H1 (cell line): Measurements from ENCODE around the gene ZNF692. TPM values are rescaled to one million over a fixed set of nuclear protein-coding genes. Genes with fewer than 3 reads are reported as not detected.

ENCODE experiments used
- CTCF ChIA-PET: fragments of 300-600 bp; sonication (Branson Sonifier 250); formaldehyde crosslinking; loops from one replicate; lab custom pipeline; 2021; ENCODE audit not compliant: partially characterized antibody; lab: Charles Lee
- POLR2A ChIA-PET: fragments of 300-600 bp; sonication (Branson Sonifier 250); formaldehyde crosslinking; loops from one replicate; lab custom pipeline; 2021; ENCODE audit warnings: inconsistent platforms; ENCODE audit not compliant: partially characterized antibody; lab: Charles Lee
- DNase-seq, 2 experiments: peaks; one replicate each; pipeline versions ENCODE4 v3.0.0 to v3.0.0-alpha.2; 2010 to 2022; ENCODE audit warnings: low spot score in 2 of 2, low read depth in 1 of 2, mixed read lengths in 1 of 2
- FAIRE-seq: peaks from 2 replicates; lab custom pipeline; 2011; peaks lifted over from hg19 to GRCh38; lab: Jason Lieb, UNC
- H2AFZ ChIP-seq: 2 replicates; pipeline ENCODE4 v1.8.1; 2012; ENCODE audit warnings: low read length, inconsistent platforms
- H2AK5ac ChIP-seq: 2 replicates; pipeline ENCODE4 v1.6.1; 2013; ENCODE audit warnings: low read depth, low read length
- H2BK120ac ChIP-seq: replicated peaks from 2 replicates; pipeline ENCODE3; 2013; ENCODE audit warnings: low read depth, low read length, inconsistent platforms
- H2BK12ac ChIP-seq: 2 replicates; pipeline ENCODE4 v1.6.1; 2013; ENCODE audit warnings: low read depth, low read length
- H2BK15ac ChIP-seq: 2 replicates; pipeline ENCODE4 v1.6.1; 2013; ENCODE audit warnings: low read length
- H2BK20ac ChIP-seq: 2 replicates; pipeline ENCODE4 v1.6.1; 2013; ENCODE audit warnings: low read length
- H2BK5ac ChIP-seq: 2 replicates; pipeline ENCODE4 v1.6.1; 2013; ENCODE audit warnings: low read depth, low read length
- H3K14ac ChIP-seq: 2 replicates; pipeline ENCODE4 v1.6.1; 2013; ENCODE audit warnings: inconsistent platforms; ENCODE audit not compliant: insufficient read length
- H3K18ac ChIP-seq: 2 replicates; pipeline ENCODE4 v1.6.1; 2013; ENCODE audit warnings: low read length; ENCODE audit errors: extremely low read depth
- H3K23ac ChIP-seq: 2 replicates; pipeline ENCODE4 v1.6.1; 2013; ENCODE audit warnings: inconsistent platforms; ENCODE audit not compliant: insufficient read length
- H3K23me2 ChIP-seq: 2 replicates; pipeline ENCODE4 v1.6.1; 2013; ENCODE audit warnings: low read depth, low read length
- H3K27ac ChIP-seq: 2 replicates; pipeline ENCODE4 v1.6.1; 2011; ENCODE audit warnings: low read depth, low read length, inconsistent platforms
- H3K27me3 ChIP-seq, 4 experiments: replicated peaks in 1 of 4; 1 replicate in 1 of 4; 2 replicates in 3 of 4; pipeline versions ENCODE4 v1.6.1 to v1.8.1; 2011 to 2013; ENCODE audit warnings: low read length in 3 of 4, mild to moderate bottlenecking in 3 of 4, inconsistent platforms in 2 of 4, mixed read lengths in 2 of 4, moderate library complexity in 1 of 4; ENCODE audit not compliant: control insufficient read depth in 3 of 4, insufficient read depth in 3 of 4; ENCODE audit errors: extremely low read depth in 1 of 4
- H3K36me3 ChIP-seq, 4 experiments: 2 replicates each; pipeline versions ENCODE4 v1.6.1 to v1.8.1; 2011 to 2013; ENCODE audit warnings: mild to moderate bottlenecking in 4 of 4, low read length in 3 of 4, moderate library complexity in 2 of 4, control low read depth in 1 of 4, inconsistent platforms in 1 of 4; ENCODE audit not compliant: insufficient read depth in 4 of 4, control insufficient read depth in 2 of 4
- H3K4ac ChIP-seq: replicated peaks from 2 replicates; pipeline ENCODE3; 2013; ENCODE audit warnings: low read length, low read depth, mixed read lengths, inconsistent platforms; ENCODE audit not compliant: insufficient read length
- H3K4me1 ChIP-seq, 4 experiments: replicated peaks in 1 of 4; 1 replicate in 1 of 4; 2 replicates in 3 of 4; pipeline versions ENCODE4 v1.6.1 to v1.8.1; 2011 to 2013; ENCODE audit warnings: low read length in 3 of 4, inconsistent platforms in 2 of 4, mixed read lengths in 1 of 4; ENCODE audit not compliant: insufficient read depth in 4 of 4, control insufficient read depth in 3 of 4
- H3K4me2 ChIP-seq, 2 experiments: 2 replicates each; pipeline versions ENCODE4 v1.6.1 to v1.8.1; 2011 to 2013; ENCODE audit warnings: low read depth in 2 of 2, low read length in 2 of 2, control low read depth in 1 of 2, inconsistent platforms in 1 of 2, mild to moderate bottlenecking in 1 of 2; ENCODE audit not compliant: insufficient read depth in 1 of 2
- H3K4me3 ChIP-seq, 4 experiments: fragments of 200-600, 300-600 bp in 1 of 4; sonication (generic), shearing (Covaris generic), sonication (Bioruptor Twin) in 1 of 4; 2 replicates each; pipeline versions ENCODE4 v1.5.1 to v1.8.1; 2011 to 2016; ENCODE audit warnings: low read length in 4 of 4, low read depth in 3 of 4, control low read depth in 2 of 4, inconsistent platforms in 2 of 4, mild to moderate bottlenecking in 2 of 4, mixed read lengths in 1 of 4, moderate library complexity in 1 of 4; ENCODE audit not compliant: insufficient read depth in 2 of 4; ENCODE audit errors: extremely low read depth in 1 of 4
- H3K56ac ChIP-seq: replicated peaks from 2 replicates; pipeline ENCODE3; 2013; ENCODE audit warnings: low read depth, mild to moderate bottlenecking, mixed read lengths, low read length, inconsistent platforms; ENCODE audit not compliant: insufficient read length
- H3K79me1 ChIP-seq: 2 replicates; pipeline ENCODE4 v1.6.1; 2013; ENCODE audit warnings: low read depth, low read length, control low read depth
- H3K79me2 ChIP-seq, 2 experiments: 2 replicates each; pipeline versions ENCODE4 v1.6.1 to v1.8.1; 2012 to 2013; ENCODE audit warnings: low read length in 2 of 2, mild to moderate bottlenecking in 2 of 2, inconsistent platforms in 1 of 2; ENCODE audit not compliant: insufficient read depth in 2 of 2, control insufficient read depth in 1 of 2
- H3K9ac ChIP-seq, 4 experiments: replicated peaks in 1 of 4; 1 replicate in 1 of 4; 2 replicates in 3 of 4; pipeline versions ENCODE4 v1.6.1 to v1.8.1; 2011 to 2013; ENCODE audit warnings: low read depth in 3 of 4, low read length in 3 of 4, control low read depth in 2 of 4, mild to moderate bottlenecking in 2 of 4, moderate library complexity in 2 of 4, inconsistent platforms in 1 of 4; ENCODE audit errors: extremely low read depth in 1 of 4
- H3K9me3 ChIP-seq, 2 experiments: 2 replicates each; pipeline versions ENCODE4 v1.6.1 to v1.8.1; 2012 to 2013; ENCODE audit warnings: mild to moderate bottlenecking in 2 of 2, moderate library complexity in 2 of 2, control low read depth in 1 of 2, inconsistent platforms in 1 of 2, low read depth in 1 of 2, low read length in 1 of 2, mixed read lengths in 1 of 2; ENCODE audit not compliant: insufficient read depth in 2 of 2
- H4K20me1 ChIP-seq, 2 experiments: replicated peaks in 1 of 2; 2 replicates each; pipeline versions ENCODE3 to v1.8.1; 2011 to 2013; ENCODE audit warnings: inconsistent platforms in 2 of 2, low read length in 2 of 2, mild to moderate bottlenecking in 1 of 2; ENCODE audit not compliant: insufficient read depth in 2 of 2, control insufficient read depth in 1 of 2
- H4K5ac ChIP-seq: 2 replicates; pipeline ENCODE4 v1.6.1; 2013; ENCODE audit warnings: low read length, low read depth, mixed read lengths, inconsistent platforms; ENCODE audit not compliant: insufficient read length
- H4K8ac ChIP-seq: 2 replicates; pipeline ENCODE4 v1.8.0; 2013; ENCODE audit warnings: mild to moderate bottlenecking, moderate library complexity, low read length, inconsistent platforms; ENCODE audit not compliant: insufficient read depth; ENCODE audit errors: extremely low read depth
- H4K91ac ChIP-seq: replicated peaks from 2 replicates; pipeline ENCODE3; 2013; ENCODE audit warnings: low read length, mixed read lengths, inconsistent platforms; ENCODE audit not compliant: insufficient read length
- KDM5A ChIP-seq: fragments of 200-600 bp; IDR thresholded peaks from 2 replicates; pipeline ENCODE4 v1.7.1; 2012; ENCODE audit warnings: mild to moderate bottlenecking, low read length, inconsistent platforms, mixed read lengths
- RNF2 ChIP-seq: fragments of 200-900, 300-1000 bp; sonication (generic); IDR thresholded peaks from 2 replicates; pipeline ENCODE4 v1.7.1; 2016; ENCODE audit warnings: borderline replicate concordance, low read depth, mild to moderate bottlenecking, antibody characterized with exemption, low read length; ENCODE audit not compliant: poor library complexity, severe bottlenecking; ENCODE audit errors: missing control alignments
- TEAD4 ChIP-seq: IDR thresholded peaks from 2 replicates; pipeline ENCODE4 v1.6.1; 2012; ENCODE audit warnings: low read depth, low read length, inconsistent platforms, mixed read lengths
- WGBS, 2 experiments: shearing (Covaris generic) in 1 of 2; methylation state at CpG; one replicate each; pipeline versions ENCODE4 v1.1.6 to v1.1.7; 2013 to 2015; ENCODE audit warnings: low lambda C conversion rate in 2 of 2, mixed read lengths in 2 of 2, inconsistent platforms in 1 of 2, low coverage in 1 of 2, missing lambda C conversion rate in 1 of 2; ENCODE audit not compliant: insufficient replicate concordance in 2 of 2, insufficient coverage in 1 of 2, insufficient read length in 1 of 2; ENCODE audit errors: extremely low coverage in 1 of 2, missing lambda C conversion rate in 1 of 2; 5-methylcytosine and 5-hydroxymethylcytosine counted together
- polyA plus RNA-seq, 7 experiments: library from polyadenylated mRNA; depleted of rRNA in 3 of 7; stranded (reverse) in 5 of 7; unstranded in 2 of 7; fragments of >200 nt in 5 of 7; fragments of 200-250 nt in 2 of 7; gene quantifications; 1 replicate in 5 of 7; 2 replicates in 1 of 7; 4 replicates in 1 of 7; pipeline versions ENCODE4 v1.2.1 to v1.2.3, GENCODE V29; 2011 to 2013; ENCODE audit warnings: missing spikeins in 2 of 7, mixed read lengths in 2 of 7
- total RNA-seq: library from RNA; stranded (reverse); fragmentation: NEBNext Ultra II Directional; extraction: Animal tissue kit (Norgen Biotek cat#: 25700); gene quantifications from 2 replicates; pipeline ENCODE4 v1.2.1, GENCODE V29; 2021

The ZNF692 gene
- total and polyA plus RNA-seq, 2 of the 8 experiments (the other 6 are each of a cell fraction or from before 2014, with no cell fraction given): 38.4 to 52.3 TPM

DNA sequence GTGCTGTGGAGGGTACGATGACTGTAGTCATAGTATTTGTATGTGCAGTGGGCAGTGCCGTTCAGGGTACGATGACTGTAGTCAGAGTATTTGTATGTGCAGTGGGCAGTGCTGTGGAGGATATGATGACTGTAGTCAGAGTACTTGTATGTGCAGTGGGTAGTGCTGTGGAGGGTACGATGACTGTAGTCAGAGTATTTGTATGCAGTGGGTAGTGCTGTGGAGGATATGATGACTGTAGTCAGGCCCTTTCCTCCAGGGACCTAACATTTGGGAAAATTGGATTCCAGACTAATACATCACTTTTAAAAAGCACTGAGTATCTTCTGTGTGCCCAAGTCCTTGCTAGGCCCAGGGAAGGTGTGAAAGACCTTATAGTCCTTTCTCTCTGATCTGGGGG is 17.9 kb downstream of the ZNF692 start:
- no peak overlapping the region for H2BK120ac ChIP-seq
- H3K23me2 ChIP-seq: peaks cover 9% of the 10 kb centered on the region; the same call in 1 of the 2 replicates
- no peak overlapping the region for H3K4ac ChIP-seq
- ChIA-PET POLR2A (interaction anchor here (0.7 to 1.3 kb wide), 3 partner anchors 10 to 67 kb away, joined by 3 read pairs; no protein-coding TSS in a partner anchor), CTCF (interaction anchor here (0.7 to 5.3 kb wide), 23 partner anchors 9 to 160 kb away, joined by 3 to 58 read pairs (median 6); partner anchors contain the start of genes PGBD2, SH3BP5L and ZNF692)
- H3K18ac ChIP-seq: no peak overlapping the region
- H3K9ac ChIP-seq: no peak overlapping the region
- peaks cover 2 to 5% of the 10 kb centered on the region in 2 experiments for H4K20me1 ChIP-seq
- H2AFZ ChIP-seq: no peak overlapping the region
- H3K4me3 ChIP-seq: no peak overlapping the region
- DNase-seq (no peak), FAIRE-seq (no peak)
- H3K4me1 ChIP-seq: peaks cover 0 to 5% (median 2%) of the 10 kb centered on the region in 4 experiments; a peak in 3 of 7 replicates
- no peak overlapping the region for H3K4me2 ChIP-seq
- peaks cover 0 to 11% (median 3%) of the 10 kb centered on the region in 4 experiments; a peak in 5 of 8 replicates for H3K36me3 ChIP-seq
- no peak overlapping the region for H4K91ac ChIP-seq
- no peak overlapping the region for H2BK20ac ChIP-seq
- no peak overlapping the region for H2BK15ac ChIP-seq
- 94% methylated on average over 4 of the region's 4 CpGs; no CpG with 5 or more reads in 1 of the 2 experiments for WGBS, 2 experiments
- H4K8ac ChIP-seq: no peak overlapping the region
- H3K14ac ChIP-seq: no peak overlapping the region
- H4K5ac ChIP-seq: no peak overlapping the region
- H3K79me2 ChIP-seq: peaks cover 0 to 20% of the 10 kb centered on the region in 2 experiments; a peak in 2 of 4 replicates
- H3K27me3 ChIP-seq: no peaks in the 10 kb centered on the region
- no peak overlapping the region for H2BK5ac ChIP-seq
- H3K56ac ChIP-seq: no peak overlapping the region
- no peak overlapping the region for H2AK5ac ChIP-seq
- no peaks in the 10 kb centered on the region for H3K9me3 ChIP-seq
- H2BK12ac ChIP-seq: no peak overlapping the region
- no peak overlapping the region for H3K27ac ChIP-seq
- no peak overlapping the region for H3K23ac ChIP-seq
- H3K79me1 ChIP-seq: peaks cover 10% of the 10 kb centered on the region
- TF ChIP-seq TEAD4 (no peak), KDM5A (no peak), RNF2 (no peak)
